Lower leg skin (tissue), 4 donors: ENCODE measurements around the gene SH3GLB1. TPM values are rescaled to one million over a fixed set of nuclear protein-coding genes. Genes with fewer than 3 reads are reported as not detected.

Experiments used
- DNase-seq, 2 donors: peaks; one replicate each; pipeline ENCODE4 v3.0.0-alpha.2; 2019; ENCODE audit warnings: low spot score in 2 of 2
- H3K4me3 ChIP-seq: fragments of 200-600 bp; sonication (generic); 2 replicates; pipeline ENCODE4 v1.5.1; 2017; ENCODE audit warnings: mild to moderate bottlenecking, low read depth; ENCODE audit not compliant: poor library complexity, severe bottlenecking
- CTCF ChIP-seq, 3 donors: fragments of 450-650 bp; IDR thresholded peaks; one replicate each; pipeline ENCODE4 v1.5.1; 2016; ENCODE audit warnings: antibody characterized with exemption in 3 of 3, mild to moderate bottlenecking in 3 of 3, moderate library complexity in 2 of 3
- POLR2A ChIP-seq, 2 donors: fragments of 450-650 bp; IDR thresholded peaks; one replicate each; pipeline ENCODE4 v1.6.1; 2016 to 2017; ENCODE audit warnings: antibody characterized with exemption in 2 of 2, mild to moderate bottlenecking in 1 of 2, moderate library complexity in 1 of 2
- WGBS, 2 donors: methylation state at CpG; one replicate each; pipeline ENCODE4 v1.1.5; 2018; 5-methylcytosine and 5-hydroxymethylcytosine counted together
- intact Hi-C: fragments of 100-400 bp; cut with DNase I; formaldehyde crosslinking; loops from one replicate; pipeline ENCODE4 v1.15.0; 2023; ENCODE audit warnings: low total_unique reads
- total RNA-seq, 4 donors: library from RNA; depleted of rRNA; stranded (reverse); fragments of >200 nt; gene quantifications; one replicate each; pipeline ENCODE4 v1.1.0, GENCODE V29; 2016

Gene SH3GLB1
- total RNA-seq, 4 donors from 2014 or later = 37.1 to 58.1 (median 42.3) TPM

DNA sequence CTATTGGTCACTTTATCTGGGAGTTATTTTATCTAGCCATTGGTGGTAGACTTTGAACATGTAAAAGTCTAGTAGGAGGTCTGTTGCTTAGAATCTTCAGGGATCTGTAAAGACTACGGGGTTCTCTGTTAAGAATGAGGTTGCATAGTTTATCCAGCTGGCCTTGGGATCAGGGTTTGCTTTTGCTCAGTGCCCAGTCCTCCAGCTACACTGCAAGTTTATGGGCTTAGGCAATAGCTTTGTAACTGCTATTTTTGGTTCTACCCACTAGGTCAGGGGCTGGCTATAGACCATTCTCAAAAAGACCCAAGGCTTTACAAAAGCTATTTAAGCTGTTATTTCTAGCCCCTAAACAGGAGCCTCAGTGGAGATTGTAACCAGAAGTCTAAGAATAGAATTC is 9.8 kb downstream of the SH3GLB1 start:
- WGBS, 2 donors = 63 to 70% methylated on average over 1 of the region's 1 CpG
- intact Hi-C loops = no loop called here
- DNase-seq = no peak
- no peak overlapping the region for H3K4me3 ChIP-seq
- TF ChIP-seq CTCF (IDR thresholded peaks at IDR 0.05) (no peak), POLR2A (IDR thresholded peaks at IDR 0.05) (no peak)

DNA sequence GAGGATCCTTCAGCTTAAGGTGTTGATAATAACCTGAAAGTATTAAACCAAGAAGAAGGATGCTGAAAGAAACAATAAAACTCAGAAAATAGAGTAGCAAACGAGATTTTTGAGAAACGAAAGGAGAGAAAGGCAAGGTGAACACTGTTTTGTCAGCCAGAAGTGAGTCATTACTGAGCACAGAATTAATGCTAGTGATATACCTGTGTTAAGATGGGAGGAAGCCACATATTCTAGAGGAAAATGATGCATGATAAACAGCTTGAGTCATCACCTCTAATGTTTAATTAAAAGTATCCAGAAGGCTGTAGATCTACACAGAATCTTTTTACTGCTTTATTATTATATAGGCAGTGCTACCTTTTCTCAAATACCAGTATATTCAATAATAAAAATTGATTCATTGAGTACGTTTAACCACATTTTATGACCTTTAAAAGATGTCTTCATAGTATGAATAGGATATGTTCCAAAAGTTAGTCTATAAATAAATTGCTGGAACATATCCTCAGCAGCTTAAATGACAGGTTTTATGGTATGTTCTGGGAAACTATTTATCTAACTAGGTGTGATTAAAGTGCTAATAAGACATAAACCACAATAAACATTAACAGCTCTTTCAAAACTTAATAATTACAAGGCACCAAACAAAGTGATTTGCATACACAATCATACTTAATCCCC is 10.3 kb downstream of the SH3GLB1 start:
- DNase-seq = no peak
- 37 to 48% methylated on average over 3 of the region's 3 CpGs for WGBS, 2 donors
- H3K4me3 ChIP-seq = no peak overlapping the region
- intact Hi-C loops = no loop called here
- TF ChIP-seq POLR2A (IDR thresholded peaks at IDR 0.05) (no peak), CTCF (IDR thresholded peaks at IDR 0.05) (no peak)

DNA sequence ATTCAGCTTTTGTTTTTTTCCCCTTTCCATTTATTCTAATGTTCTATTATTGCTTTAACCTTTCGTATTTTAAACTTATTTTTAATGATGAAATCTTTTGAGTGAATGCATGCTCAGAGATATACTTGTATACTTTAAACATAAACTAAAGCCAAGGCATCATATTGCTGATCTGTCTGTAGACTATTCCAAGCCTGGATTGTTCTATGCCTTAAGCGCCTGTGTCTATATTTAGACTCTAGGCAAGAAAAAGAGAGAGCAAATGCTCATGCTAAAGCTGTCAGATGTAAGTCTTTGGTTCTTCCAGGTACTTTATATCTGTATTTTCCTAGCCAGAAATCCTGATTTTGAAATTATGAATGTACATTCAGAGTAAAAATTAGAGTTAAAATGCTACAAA is 14.4 kb downstream of the SH3GLB1 start:
- 84 to 91% methylated on average over 2 of the region's 2 CpGs for WGBS, 2 donors
- no peak overlapping the region for H3K4me3 ChIP-seq

DNA sequence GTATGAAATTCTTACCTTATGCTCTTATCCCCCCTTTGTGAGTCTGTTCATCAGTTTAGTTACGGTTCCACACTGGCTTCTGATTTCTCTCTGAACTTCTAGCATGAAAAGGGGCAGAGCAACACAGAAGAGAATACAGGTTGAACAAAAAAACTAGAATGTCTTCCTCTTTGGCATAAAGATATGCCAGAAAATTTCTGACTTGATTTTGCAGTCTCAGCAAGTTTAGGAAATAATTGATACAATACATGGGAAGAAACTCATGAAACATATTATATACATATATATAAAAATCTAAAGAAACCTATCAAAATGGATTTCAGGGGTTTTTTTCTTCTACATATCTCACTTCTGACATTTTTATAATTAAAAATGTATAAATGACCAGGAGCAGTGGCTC is 27.0 kb downstream of the SH3GLB1 start:
- DNase-seq = no peak
- 91 to 94% methylated on average over 1 of the region's 1 CpG for WGBS, 2 donors
- intact Hi-C loops = no loop called here
- no peak overlapping the region for H3K4me3 ChIP-seq
- TF ChIP-seq POLR2A (IDR thresholded peaks at IDR 0.05) = no peak
- no peak for TF ChIP-seq CTCF (IDR thresholded peaks at IDR 0.05)

More for the DNA sequence above, 14.4 kb downstream of the SH3GLB1 start:
- intact Hi-C loops = no loop called here
- TF ChIP-seq POLR2A (IDR thresholded peaks at IDR 0.05) (no peak), CTCF (IDR thresholded peaks at IDR 0.05) (no peak)
- no peak for DNase-seq

DNA sequence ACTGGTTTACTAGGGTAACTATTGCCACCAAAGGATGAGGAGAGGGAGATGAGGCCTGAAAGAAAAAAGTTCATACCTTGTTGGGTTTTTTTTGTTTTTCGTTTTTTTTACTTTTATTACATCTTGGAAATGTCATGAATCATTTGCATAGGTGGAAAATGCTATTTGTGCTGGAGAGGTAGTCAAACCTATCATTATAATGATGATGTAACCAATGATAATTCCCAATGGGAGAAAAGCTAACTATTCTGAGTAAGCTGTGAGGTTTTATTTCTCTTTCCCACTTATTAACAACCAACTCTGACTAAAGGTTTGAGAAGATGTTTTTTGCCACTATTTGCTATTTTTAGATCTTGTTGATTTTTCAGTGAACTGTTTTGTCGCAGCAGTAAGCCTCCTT is 29.0 kb downstream of the SH3GLB1 start:
- intact Hi-C loops = no loop called here
- DNase-seq = no peak
- 43 to 46% methylated on average over 2 of the region's 2 CpGs for WGBS, 2 donors
- H3K4me3 ChIP-seq = no peak overlapping the region
- no peak for TF ChIP-seq CTCF (IDR thresholded peaks at IDR 0.05)
- TF ChIP-seq POLR2A (IDR thresholded peaks at IDR 0.05) = no peak
